IPS-20b (cell line): Measurements from ENCODE around the gene MALAT1.
A peak's percentile ranks its signal among the peaks of the same experiment; 100 is the strongest.
"Not testable (repeated sequence)": the region's sequence is repeated elsewhere in the genome, so short reads cannot be mapped to it uniquely, and the experiment has no call there.

Source experiments
- H3K27ac ChIP-seq: one replicate; pipeline ENCODE4 v1.5.1; 2013; ENCODE audit warnings: low read length
- H3K27me3 ChIP-seq: 2 replicates; pipeline ENCODE4 v1.6.1; 2013; ENCODE audit warnings: mild to moderate bottlenecking, low read length, inconsistent platforms; ENCODE audit not compliant: insufficient read depth
- H3K36me3 ChIP-seq: 2 replicates; pipeline ENCODE4 v1.6.1; 2013; ENCODE audit warnings: low read depth, mild to moderate bottlenecking, inconsistent platforms, low read length, moderate library complexity; ENCODE audit not compliant: insufficient read depth
- H3K4me1 ChIP-seq: 2 replicates; pipeline ENCODE4 v1.6.1; 2013; ENCODE audit warnings: mild to moderate bottlenecking, control low read depth, inconsistent platforms, low read length, moderate library complexity; ENCODE audit not compliant: insufficient read depth
- H3K4me3 ChIP-seq: 2 replicates; pipeline ENCODE4 v1.5.1; 2013; ENCODE audit warnings: mild to moderate bottlenecking, low read length, inconsistent platforms
- H3K9ac ChIP-seq: 2 replicates; pipeline ENCODE4 v1.6.1; 2013; ENCODE audit warnings: low read depth, mild to moderate bottlenecking, inconsistent platforms, low read length, moderate library complexity
- H3K9me3 ChIP-seq: 2 replicates; pipeline ENCODE4 v1.6.1; 2013; ENCODE audit warnings: mild to moderate bottlenecking, low read depth, low read length, inconsistent platforms; ENCODE audit not compliant: insufficient read depth

MALAT1 gene

GRCh38 chr11:65470433-65471049 is 28.3 kb upstream of the MALAT1 start:
- Histone ChIP-seq H3K9ac (no peak overlapping the region), H3K4me1 (no peaks in the 10 kb centered on the region), H3K36me3 (no peaks in the 10 kb centered on the region), H3K9me3 (no peaks in the 10 kb centered on the region), H3K27me3 (peaks cover 10% of the 10 kb centered on the region), H3K4me3 (no peak overlapping the region), H3K27ac (no peak overlapping the region)

- peaks cover under 1% of the 10 kb centered on the region; the same call in 1 of the 2 replicates for H3K27me3 ChIP-seq
- H3K4me1 ChIP-seq: no peaks in the 10 kb centered on the region
- no peaks in the 10 kb centered on the region for H3K36me3 ChIP-seq
- H3K27ac ChIP-seq: no peak overlapping the region
- H3K9ac ChIP-seq: no peak overlapping the region
- H3K9me3 ChIP-seq: no peaks in the 10 kb centered on the region
- H3K4me3 ChIP-seq: no peak overlapping the region
These were observed 27.4 kb upstream of the MALAT1 start for GRCh38 chr11:65471447-65471891.

- H3K27me3 ChIP-seq, H3K9ac ChIP-seq, H3K36me3 ChIP-seq, H3K4me1 ChIP-seq, H3K4me3 ChIP-seq, H3K27ac ChIP-seq, H3K9me3 ChIP-seq: not testable (repeated sequence)
These were observed 26.1 kb upstream of the MALAT1 start for GRCh38 chr11:65472588-65473277.

GRCh38 chr11:65473278-65473860 is 25.5 kb upstream of the MALAT1 start:
- peaks cover 3% of the 10 kb centered on the region; the same call in 1 of the 2 replicates for H3K4me1 ChIP-seq

GRCh38 chr11:65474864-65475263 is 24.0 kb upstream of the MALAT1 start:
- Histone ChIP-seq H3K36me3 (no peaks in the 10 kb centered on the region), H3K9me3 (no peaks in the 10 kb centered on the region), H3K27ac (no peak overlapping the region), H3K4me3 (no peak overlapping the region), H3K9ac (no peak overlapping the region), H3K4me1 (peaks cover 11% of the 10 kb centered on the region; the same call in 1 of the 2 replicates), H3K27me3 (no peaks in the 10 kb centered on the region)

More at GRCh38 chr11:65473278-65473860, 25.5 kb upstream of the MALAT1 start:
- Histone ChIP-seq H3K27me3 (no peaks in the 10 kb centered on the region), H3K36me3 (no peaks in the 10 kb centered on the region), H3K9me3 (no peaks in the 10 kb centered on the region), H3K27ac (no peak overlapping the region), H3K4me3 (no peak overlapping the region), H3K9ac (no peak overlapping the region)

- Histone ChIP-seq H3K4me1 (peaks cover 16% of the 10 kb centered on the region; the same call in 1 of the 2 replicates), H3K9ac (peak overlapping the region; percentile 88), H3K9me3 (no peaks in the 10 kb centered on the region), H3K4me3 (peak overlapping the region; percentile 67), H3K27me3 (no peaks in the 10 kb centered on the region), H3K27ac (peak overlapping the region; percentile 43), H3K36me3 (no peaks in the 10 kb centered on the region)
These were observed 22.2 kb upstream of the MALAT1 start for GRCh38 chr11:65476632-65477148.

GRCh38 chr11:65477149-65477965 is 21.5 kb upstream of the MALAT1 start:
- H3K27me3 ChIP-seq: no peaks in the 10 kb centered on the region
- peaks cover 16% of the 10 kb centered on the region; the same call in 1 of the 2 replicates for H3K4me1 ChIP-seq
- H3K27ac ChIP-seq: peak overlapping the region; percentile 43
- H3K36me3 ChIP-seq: no peaks in the 10 kb centered on the region
- H3K4me3 ChIP-seq: peak overlapping the region; percentile 67
- no peaks in the 10 kb centered on the region for H3K9me3 ChIP-seq
- H3K9ac ChIP-seq: peak overlapping the region; percentile 88

GRCh38 chr11:65478388-65479183 is 20.3 kb upstream of the MALAT1 start:
- Histone ChIP-seq H3K27me3 (no peaks in the 10 kb centered on the region), H3K4me3 (no peak overlapping the region), H3K36me3 (no peaks in the 10 kb centered on the region), H3K9ac (no peak overlapping the region), H3K9me3 (no peaks in the 10 kb centered on the region), H3K27ac (no peak overlapping the region), H3K4me1 (peaks cover 16% of the 10 kb centered on the region; the same call in 1 of the 2 replicates)

- no peak overlapping the region for H3K4me3 ChIP-seq
- H3K9me3 ChIP-seq: no peaks in the 10 kb centered on the region
- no peak overlapping the region for H3K27ac ChIP-seq
- H3K27me3 ChIP-seq: no peaks in the 10 kb centered on the region
- no peak overlapping the region for H3K9ac ChIP-seq
- H3K4me1 ChIP-seq: peaks cover 16% of the 10 kb centered on the region; the same call in 1 of the 2 replicates
- H3K36me3 ChIP-seq: no peaks in the 10 kb centered on the region
These were observed 19.4 kb upstream of the MALAT1 start for GRCh38 chr11:65479184-65480145.

- no peaks in the 10 kb centered on the region for H3K36me3 ChIP-seq
- no peaks in the 10 kb centered on the region for H3K9me3 ChIP-seq
- H3K27me3 ChIP-seq: no peaks in the 10 kb centered on the region
- H3K9ac ChIP-seq: no peak overlapping the region
- no peak overlapping the region for H3K27ac ChIP-seq
- no peak overlapping the region for H3K4me3 ChIP-seq
- H3K4me1 ChIP-seq: peaks cover 32% of the 10 kb centered on the region
These were observed 16.5 kb upstream of the MALAT1 start for GRCh38 chr11:65482306-65482850.
